Peyer's patch (tissue), 4 donors: ENCODE data around the gene YIF1B.

Experiments used
- POLR2A ChIP-seq, 2 donors: fragments of 450-650 bp; IDR thresholded peaks; one replicate each; pipeline ENCODE4 v1.5.1; 2017; ENCODE audit warnings: antibody characterized with exemption in 2 of 2, mild to moderate bottlenecking in 2 of 2, moderate library complexity in 2 of 2
- TF ChIP-seq, protein P1 (sequence below), 6 experiments: fragments of 450-650 bp in 4 of 6; fragments of 200-600 bp in 2 of 6; sonication (generic) in 1 of 6; IDR thresholded peaks; one replicate each; pipeline ENCODE4 v1.5.1; 2017 to 2019; ENCODE audit warnings: antibody characterized with exemption in 6 of 6, mild to moderate bottlenecking in 3 of 6, moderate library complexity in 1 of 6

DNA sequence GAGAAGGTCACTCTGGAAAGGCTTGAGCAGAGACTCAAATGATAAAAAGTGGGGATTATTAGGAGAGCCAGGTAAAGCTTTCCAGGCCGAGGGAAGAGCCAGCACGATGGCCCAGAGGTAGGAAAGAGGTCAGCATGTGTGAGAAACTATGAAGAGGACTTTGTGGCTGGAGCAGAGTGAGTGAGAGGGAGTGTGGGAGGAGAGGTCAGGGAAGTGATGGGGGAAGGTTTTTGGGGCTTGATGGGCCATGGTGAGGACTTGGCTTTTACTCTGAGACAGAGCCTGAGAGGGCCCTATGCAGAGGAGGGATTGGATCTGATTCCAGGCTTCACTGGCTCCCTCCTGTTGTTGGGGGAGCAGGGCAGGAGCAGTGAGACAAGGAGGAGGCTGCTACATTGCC is 25.2 kb upstream of the YIF1B start:
- TF ChIP-seq, protein P1, sequence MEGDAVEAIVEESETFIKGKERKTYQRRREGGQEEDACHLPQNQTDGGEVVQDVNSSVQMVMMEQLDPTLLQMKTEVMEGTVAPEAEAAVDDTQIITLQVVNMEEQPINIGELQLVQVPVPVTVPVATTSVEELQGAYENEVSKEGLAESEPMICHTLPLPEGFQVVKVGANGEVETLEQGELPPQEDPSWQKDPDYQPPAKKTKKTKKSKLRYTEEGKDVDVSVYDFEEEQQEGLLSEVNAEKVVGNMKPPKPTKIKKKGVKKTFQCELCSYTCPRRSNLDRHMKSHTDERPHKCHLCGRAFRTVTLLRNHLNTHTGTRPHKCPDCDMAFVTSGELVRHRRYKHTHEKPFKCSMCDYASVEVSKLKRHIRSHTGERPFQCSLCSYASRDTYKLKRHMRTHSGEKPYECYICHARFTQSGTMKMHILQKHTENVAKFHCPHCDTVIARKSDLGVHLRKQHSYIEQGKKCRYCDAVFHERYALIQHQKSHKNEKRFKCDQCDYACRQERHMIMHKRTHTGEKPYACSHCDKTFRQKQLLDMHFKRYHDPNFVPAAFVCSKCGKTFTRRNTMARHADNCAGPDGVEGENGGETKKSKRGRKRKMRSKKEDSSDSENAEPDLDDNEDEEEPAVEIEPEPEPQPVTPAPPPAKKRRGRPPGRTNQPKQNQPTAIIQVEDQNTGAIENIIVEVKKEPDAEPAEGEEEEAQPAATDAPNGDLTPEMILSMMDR (IDR thresholded peaks at IDR 0.05) = no peak
- no peak for TF ChIP-seq POLR2A (IDR thresholded peaks at IDR 0.05)
